Adrenal gland (tissue), 5 donors: ENCODE measurements around the gene SLC39A1.
"Not testable (repeated sequence)": the region's sequence is repeated elsewhere in the genome, so short reads cannot be mapped to it uniquely, and the experiment has no call there.

Experiments
- CTCF ChIP-seq, 6 experiments: fragments of 450-650 bp in 4 of 6; fragments of 200-600 bp in 2 of 6; sonication (generic) in 1 of 6; IDR thresholded peaks; 1 replicate in 5 of 6; 2 replicates in 1 of 6; pipeline versions ENCODE4 v1.5.1 to v1.8.0; 2016 to 2021; ENCODE audit warnings: antibody characterized with exemption in 6 of 6, mild to moderate bottlenecking in 2 of 6, moderate library complexity in 1 of 6
- POLR2A ChIP-seq, 2 donors: fragments of 450-650 bp; IDR thresholded peaks; one replicate each; pipeline ENCODE4 v1.6.1; 2017; ENCODE audit warnings: antibody characterized with exemption in 2 of 2, mild to moderate bottlenecking in 2 of 2, moderate library complexity in 1 of 2
- donor health status: DM: no; HTN: no; CAD: no.

- TF ChIP-seq POLR2A, CTCF (IDR thresholded peaks at IDR 0.05): not testable (repeated sequence)
Observed at GRCh38 chr1:153910560-153910959, 52.8 kb downstream of the SLC39A1 start.
